MM.1S (cell line): ENCODE measurements around the gene FARSA.

Experiments
- DNase-seq: peaks from one replicate; pipeline ENCODE4 v3.0.0-alpha.2; 2015
- H2AFZ ChIP-seq: fragments of 300-600 bp; sonication (generic); 2 replicates; pipeline ENCODE4 v1.6.0; 2016; ENCODE audit warnings: antibody characterized with exemption, low read length
- H3F3A ChIP-seq: fragments of 300-600 bp; sonication (generic); 2 replicates; pipeline ENCODE4 v1.6.1; 2016; ENCODE audit warnings: mild to moderate bottlenecking, antibody characterized with exemption, low read length, moderate library complexity, mixed read lengths; ENCODE audit not compliant: insufficient read depth
- H3K27ac ChIP-seq: fragments of 300-600 bp; sonication (generic); 2 replicates; pipeline ENCODE4 v1.5.1; 2016; ENCODE audit warnings: mild to moderate bottlenecking, low read length
- H3K27me3 ChIP-seq: fragments of 300-600 bp; sonication (generic); replicated peaks from 2 replicates; pipeline ENCODE4 v1.6.0; 2016; ENCODE audit warnings: low read length; ENCODE audit not compliant: insufficient read depth
- H3K36me3 ChIP-seq: fragments of 300-600 bp; sonication (generic); replicated peaks from 2 replicates; pipeline ENCODE4 v1.6.1; 2016; ENCODE audit warnings: mild to moderate bottlenecking, low read length, mixed read lengths; ENCODE audit not compliant: insufficient read depth
- H3K4me1 ChIP-seq: fragments of 300-600 bp; sonication (generic); 2 replicates; pipeline ENCODE4 v1.6.1; 2016; ENCODE audit warnings: low read length, mixed read lengths
- H3K4me2 ChIP-seq: fragments of 300-600 bp; sonication (generic); 2 replicates; pipeline ENCODE4 v1.6.0; 2016; ENCODE audit warnings: low read depth, low read length
- H3K4me3 ChIP-seq: fragments of 300-600 bp; sonication (generic); 2 replicates; pipeline ENCODE4 v1.5.1; 2016; ENCODE audit warnings: low read length, mixed read lengths
- H3K79me2 ChIP-seq: fragments of 300-600 bp; sonication (generic); 2 replicates; pipeline ENCODE4 v1.6.1; 2016; ENCODE audit warnings: mixed run types, low read length, mixed read lengths
- H3K9ac ChIP-seq: fragments of 300-600 bp; sonication (generic); 2 replicates; pipeline ENCODE4 v1.6.1; 2016; ENCODE audit warnings: low read length, mixed read lengths
- H3K9me2 ChIP-seq: fragments of 300-600 bp; sonication (generic); replicated peaks from 2 replicates; pipeline ENCODE4 v1.6.1; 2016; ENCODE audit warnings: mild to moderate bottlenecking, low read length, mixed read lengths; ENCODE audit not compliant: insufficient read depth
- H3K9me3 ChIP-seq: fragments of 300-600 bp; sonication (generic); replicated peaks from 2 replicates; pipeline ENCODE4 v1.6.1; 2016; ENCODE audit warnings: mild to moderate bottlenecking, low read length, mixed read lengths; ENCODE audit not compliant: insufficient read depth
- H4K20me1 ChIP-seq: fragments of 300-600 bp; sonication (generic); 2 replicates; pipeline ENCODE4 v1.6.1; 2016; ENCODE audit warnings: mild to moderate bottlenecking, low read length, moderate library complexity, mixed read lengths; ENCODE audit not compliant: insufficient read depth
- EZH2 ChIP-seq: fragments of 300-600 bp; sonication (generic); optimal IDR thresholded peaks from 2 replicates; pipeline ENCODE3; 2017; ENCODE audit warnings: low read depth, mild to moderate bottlenecking, antibody characterized with exemption, low read length, mixed read lengths
- EZH2phosphoT487 ChIP-seq: fragments of 300-600 bp; sonication (generic); IDR thresholded peaks from 2 replicates; pipeline ENCODE4 v1.6.1; 2018; ENCODE audit warnings: antibody characterized with exemption, low read length
- TF ChIP-seq, protein P1 (sequence below): fragments of 300-600 bp; sonication (generic); IDR thresholded peaks from 2 replicates; pipeline ENCODE4 v1.5.1; 2016; ENCODE audit warnings: antibody characterized with exemption, low read length, mixed read lengths

Gene FARSA

DNA sequence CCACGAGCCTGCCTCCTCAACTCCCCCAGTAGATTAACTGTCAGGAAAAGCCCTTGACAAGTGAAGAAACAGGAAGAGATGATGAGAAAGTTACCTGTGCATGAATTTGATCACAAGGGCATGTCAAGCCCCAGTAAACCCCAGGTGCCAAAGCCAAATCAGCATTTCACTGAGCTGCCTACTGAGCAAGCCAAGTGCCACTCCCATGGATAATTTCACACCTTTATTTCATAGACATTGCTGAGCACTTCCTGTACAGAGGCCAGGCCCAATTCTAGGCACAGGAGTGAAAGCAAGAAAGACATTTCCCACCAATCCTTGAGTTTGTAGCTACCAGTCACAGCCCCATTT is 21.1 kb upstream of the FARSA start:
- no peaks in the 10 kb centered on the region for H3K27me3 ChIP-seq
- H3K9ac ChIP-seq = no peak overlapping the region
- peaks cover 6% of the 10 kb centered on the region; the same call in 1 of the 2 replicates for H3K36me3 ChIP-seq
- DNase-seq = peak; percentile 53
- 0 out of 2 replicates have a peak, but pooled peaks cover 6% of the 10 kb centered on the region for H4K20me1 ChIP-seq
- peaks cover 64% of the 10 kb centered on the region for H3K79me2 ChIP-seq
- no peaks in the 10 kb centered on the region for H3K9me2 ChIP-seq
- no peak overlapping the region for H3K4me3 ChIP-seq
- H3F3A ChIP-seq = peaks cover 37% of the 10 kb centered on the region
- H3K4me1 ChIP-seq = peaks cover 24% of the 10 kb centered on the region
- H2AFZ ChIP-seq = no peak overlapping the region
- H3K4me2 ChIP-seq = no peak overlapping the region
- peak overlapping the region; percentile 40; the same call in 1 of the 2 replicates for H3K27ac ChIP-seq
- TF ChIP-seq EZH2 (no peak), EZH2phosphoT487 (no peak)
- TF ChIP-seq, protein P1, sequence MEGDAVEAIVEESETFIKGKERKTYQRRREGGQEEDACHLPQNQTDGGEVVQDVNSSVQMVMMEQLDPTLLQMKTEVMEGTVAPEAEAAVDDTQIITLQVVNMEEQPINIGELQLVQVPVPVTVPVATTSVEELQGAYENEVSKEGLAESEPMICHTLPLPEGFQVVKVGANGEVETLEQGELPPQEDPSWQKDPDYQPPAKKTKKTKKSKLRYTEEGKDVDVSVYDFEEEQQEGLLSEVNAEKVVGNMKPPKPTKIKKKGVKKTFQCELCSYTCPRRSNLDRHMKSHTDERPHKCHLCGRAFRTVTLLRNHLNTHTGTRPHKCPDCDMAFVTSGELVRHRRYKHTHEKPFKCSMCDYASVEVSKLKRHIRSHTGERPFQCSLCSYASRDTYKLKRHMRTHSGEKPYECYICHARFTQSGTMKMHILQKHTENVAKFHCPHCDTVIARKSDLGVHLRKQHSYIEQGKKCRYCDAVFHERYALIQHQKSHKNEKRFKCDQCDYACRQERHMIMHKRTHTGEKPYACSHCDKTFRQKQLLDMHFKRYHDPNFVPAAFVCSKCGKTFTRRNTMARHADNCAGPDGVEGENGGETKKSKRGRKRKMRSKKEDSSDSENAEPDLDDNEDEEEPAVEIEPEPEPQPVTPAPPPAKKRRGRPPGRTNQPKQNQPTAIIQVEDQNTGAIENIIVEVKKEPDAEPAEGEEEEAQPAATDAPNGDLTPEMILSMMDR = no peak
- H3K9me3 ChIP-seq = no peaks in the 10 kb centered on the region

DNA sequence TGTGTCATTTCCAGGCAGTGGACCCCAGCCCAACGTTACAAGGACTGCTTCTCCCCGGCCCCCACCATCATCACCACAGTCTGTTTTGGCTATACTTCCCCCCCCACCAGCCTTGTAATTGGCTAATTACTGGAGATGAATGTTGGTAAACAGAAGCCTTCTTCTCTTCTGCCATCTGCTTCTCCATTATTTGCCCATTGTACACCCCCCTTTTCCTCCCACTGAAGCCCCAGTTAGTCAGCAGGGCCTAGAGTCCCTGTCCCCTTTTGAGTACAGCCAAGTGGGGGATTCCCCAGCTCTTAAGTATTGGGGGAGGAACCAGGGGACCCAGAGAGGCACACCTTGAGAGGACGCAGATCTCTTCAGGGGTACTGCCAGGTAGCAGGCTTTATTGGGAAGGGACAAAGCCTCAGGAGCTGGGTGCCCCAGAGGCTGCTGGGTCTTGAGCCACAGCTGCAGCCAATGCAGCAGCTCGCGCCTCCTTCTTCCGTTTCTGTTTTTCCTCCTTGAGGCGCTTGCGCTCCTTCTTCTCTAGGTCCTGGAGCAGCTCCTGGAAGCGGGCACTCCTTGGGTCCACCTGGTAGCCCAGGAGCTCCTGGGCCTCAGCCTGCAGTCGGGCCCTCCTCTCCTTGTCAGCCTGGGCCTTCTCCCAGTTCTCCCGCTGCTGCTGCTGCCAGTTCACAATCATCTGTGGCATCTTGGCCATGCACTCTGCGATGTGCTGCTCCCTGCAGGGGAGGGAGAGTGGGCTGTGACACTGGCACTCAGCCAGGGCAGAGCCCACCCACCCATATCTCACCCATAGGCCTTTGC is 20.5 kb upstream of the FARSA start:
- Histone ChIP-seq H3K4me1 (peaks cover 24% of the 10 kb centered on the region), H3K79me2 (peaks cover 69% of the 10 kb centered on the region), H3F3A (peaks cover 37% of the 10 kb centered on the region), H3K27me3 (no peaks in the 10 kb centered on the region), H3K27ac (peak overlapping the region; percentile 40; the same call in 1 of the 2 replicates), H3K9ac (no peak overlapping the region), H2AFZ (no peak overlapping the region), H3K9me3 (no peaks in the 10 kb centered on the region), H3K9me2 (no peaks in the 10 kb centered on the region), H4K20me1 (0 out of 2 replicates have a peak, but pooled peaks cover 6% of the 10 kb centered on the region), H3K4me3 (no peak overlapping the region), H3K4me2 (no peak overlapping the region), H3K36me3 (peaks cover 6% of the 10 kb centered on the region; the same call in 1 of the 2 replicates)
- no peak for DNase-seq
- TF ChIP-seq EZH2 = no peak
- TF ChIP-seq EZH2phosphoT487 = no peak
- TF ChIP-seq, protein P1 = no peak

DNA sequence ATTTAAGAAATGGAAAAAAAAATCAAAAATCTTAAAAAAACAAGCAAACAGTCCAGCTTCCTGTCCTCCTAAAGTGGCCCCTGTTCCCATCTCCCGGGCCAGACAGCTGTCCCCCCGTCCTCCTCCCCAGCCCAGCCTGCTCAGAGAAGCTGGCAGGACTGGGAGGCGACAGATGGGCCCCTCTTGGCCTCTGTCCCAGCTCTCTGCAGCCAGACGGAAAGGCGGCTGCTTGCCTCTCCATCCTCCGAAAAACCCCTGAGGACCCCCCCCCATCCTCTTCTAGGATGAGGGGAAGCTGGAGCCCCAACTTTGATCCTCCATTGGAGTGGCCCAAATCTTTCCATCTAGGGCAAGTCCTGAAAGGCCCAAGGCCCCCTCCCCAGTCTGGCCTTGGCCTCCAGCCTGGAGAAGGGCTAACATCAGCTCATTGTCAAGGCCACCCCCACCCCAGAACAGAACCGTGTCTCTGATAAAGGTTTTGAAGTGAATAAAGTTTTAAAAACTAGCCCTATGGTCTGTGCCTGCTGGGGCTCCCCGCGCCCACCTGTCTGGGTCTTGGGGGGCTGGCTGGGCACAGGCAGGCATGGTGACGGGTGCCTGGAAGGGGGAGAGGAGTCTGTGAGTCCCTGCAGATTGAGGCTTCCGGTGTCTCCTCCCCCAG is 19.8 kb upstream of the FARSA start:
- no peak for DNase-seq
- no peak overlapping the region for H3K27ac ChIP-seq
- H3F3A ChIP-seq = peaks cover 37% of the 10 kb centered on the region

More for the DNA sequence above, 19.8 kb upstream of the FARSA start:
- H3K4me3 ChIP-seq = no peak overlapping the region
- no peak overlapping the region for H3K4me2 ChIP-seq
- no peaks in the 10 kb centered on the region for H3K9me3 ChIP-seq
- 0 out of 2 replicates have a peak, but pooled peaks cover 6% of the 10 kb centered on the region for H4K20me1 ChIP-seq
- H3K9ac ChIP-seq = no peak overlapping the region
- H3K36me3 ChIP-seq = peaks cover 12% of the 10 kb centered on the region; the same call in 1 of the 2 replicates
- peaks cover 24% of the 10 kb centered on the region for H3K4me1 ChIP-seq
- TF ChIP-seq EZH2phosphoT487 = no peak
- H3K27me3 ChIP-seq = no peaks in the 10 kb centered on the region
- no peaks in the 10 kb centered on the region for H3K9me2 ChIP-seq
- peaks cover 77% of the 10 kb centered on the region for H3K79me2 ChIP-seq
- no peak overlapping the region for H2AFZ ChIP-seq
